NCI-H345 treated with DMSO at 0.1 percent for 48 hours (cell line): ENCODE measurements around the gene GNA14.
"Not testable (repeated sequence)": the region's sequence is repeated elsewhere in the genome, so short reads cannot be mapped to it uniquely, and the experiment has no call there.

Source experiments
- DNase-seq: peaks from one replicate; lab custom pipeline; 2025; ENCODE audit not compliant: unreplicated experiment; lab: John Stamatoyannopoulos, UW

Gene GNA14

GRCh38 chr9:77592476-77592875 is 55.6 kb downstream of the GNA14 start:
- no peak for DNase-seq

GRCh38 chr9:77589046-77589795 is 58.9 kb downstream of the GNA14 start:
- DNase-seq = peak; percentile 75

GRCh38 chr9:77588271-77588937 is 59.7 kb downstream of the GNA14 start:
- no peak for DNase-seq

- DNase-seq = no peak
Measured at GRCh38 chr9:77587851-77588250, 60.3 kb downstream of the GNA14 start.

GRCh38 chr9:77587042-77587441 is 61.1 kb downstream of the GNA14 start:
- DNase-seq = no peak

GRCh38 chr9:77586591-77586990 is 61.5 kb downstream of the GNA14 start:
- DNase-seq = no peak

GRCh38 chr9:77585335-77585786 is 62.8 kb downstream of the GNA14 start:
- DNase-seq = no peak

- not testable (repeated sequence) for DNase-seq
Measured at GRCh38 chr9:77584927-77585326, 63.2 kb downstream of the GNA14 start.

- DNase-seq = no peak
Measured at GRCh38 chr9:77582961-77583576, 65.1 kb downstream of the GNA14 start.

GRCh38 chr9:77582525-77582924 is 65.6 kb downstream of the GNA14 start:
- no peak for DNase-seq

GRCh38 chr9:77575785-77576184 is 72.3 kb downstream of the GNA14 start:
- DNase-seq = no peak

GRCh38 chr9:77569335-77569734 is 78.8 kb downstream of the GNA14 start:
- DNase-seq = peak; percentile 13

GRCh38 chr9:77563174-77563573 is 84.9 kb downstream of the GNA14 start:
- DNase-seq = no peak

- no peak for DNase-seq
Measured at GRCh38 chr9:77562019-77562748, 85.9 kb downstream of the GNA14 start.

- no peak for DNase-seq
Measured at GRCh38 chr9:77561331-77562018, 86.6 kb downstream of the GNA14 start.

- no peak for DNase-seq
Measured at GRCh38 chr9:77556396-77556795, 91.7 kb downstream of the GNA14 start.

GRCh38 chr9:77554586-77555105 is 93.5 kb downstream of the GNA14 start:
- no peak for DNase-seq

GRCh38 chr9:77547106-77547730 is 100.9 kb downstream of the GNA14 start:
- DNase-seq = no peak

GRCh38 chr9:77546376-77546950 is 101.7 kb downstream of the GNA14 start:
- no peak for DNase-seq

- no peak for DNase-seq
Measured at GRCh38 chr9:77544546-77544945, 103.6 kb downstream of the GNA14 start.
